Adrenal gland (tissue), 12 donors: ENCODE measurements around the gene VPS9D1. TPM values are rescaled to one million over a fixed set of nuclear protein-coding genes. Genes with fewer than 3 reads are reported as not detected.
A peak's percentile ranks its signal among the peaks of the same experiment; 100 is the strongest.

Source experiments
- DNase-seq, 7 donors: peaks; one replicate each; pipeline ENCODE4 v3.0.0-alpha.2; 2019 to 2020
- H3K27ac ChIP-seq, 5 donors: fragments of 200-600 bp; sonication (generic) in 4 of 5; 1 replicate in 3 of 5; 2 replicates in 2 of 5; pipeline versions ENCODE4 v1.5.1 to v1.8.0; 2016 to 2020; ENCODE audit warnings: mild to moderate bottlenecking in 1 of 5
- H3K27me3 ChIP-seq: fragments of 200-600 bp; 2 replicates; pipeline ENCODE4 v1.8.0; 2021
- H3K36me3 ChIP-seq, 2 donors: fragments of 200-600 bp; replicated peaks in 1 of 2; 1 replicate in 1 of 2; 2 replicates in 1 of 2; pipeline versions ENCODE4 v1.5.1 to v1.8.0; 2018 to 2022
- H3K4me1 ChIP-seq, 2 donors: fragments of 200-600 bp; replicated peaks in 1 of 2; 1 replicate in 1 of 2; 2 replicates in 1 of 2; pipeline versions ENCODE4 v1.5.1 to v1.8.0; 2018 to 2021
- H3K4me3 ChIP-seq, 4 donors: fragments of 200-600 bp; sonication (generic) in 3 of 4; one replicate each; pipeline ENCODE4 v1.5.1; 2016 to 2018
- H3K9me3 ChIP-seq, 3 donors: fragments of 200-600 bp; sonication (generic) in 1 of 3; replicated peaks in 1 of 3; 1 replicate in 2 of 3; 2 replicates in 1 of 3; pipeline versions ENCODE4 v1.5.1 to v1.8.0; 2016 to 2021
- POLR2A ChIP-seq, 2 donors: fragments of 450-650 bp; IDR thresholded peaks; one replicate each; pipeline ENCODE4 v1.6.1; 2017; ENCODE audit warnings: antibody characterized with exemption in 2 of 2, mild to moderate bottlenecking in 2 of 2, moderate library complexity in 1 of 2
- WGBS, 4 donors: extraction: QIAGEN DNeasy Blood & Tissue Kit in 2 of 4; methylation state at CpG; one replicate each; pipeline versions ENCODE4 v1.1.5 to v1.1.7; 2013 to 2017; 5-methylcytosine and 5-hydroxymethylcytosine counted together
- intact Hi-C, 2 donors: fragments of 100-400 bp; cut with DNase I; formaldehyde crosslinking; loops; one replicate each; pipeline versions ENCODE4 v1.14.1 to v1.15.0; 2022 to 2023
- polyA plus RNA-seq, 3 donors: library from polyadenylated mRNA; stranded (reverse); fragments of 200-250 nt in 2 of 3; fragments of 350-450 nt in 1 of 3; fragmentation: Illumina TruSeq in 1 of 3; extraction: RNeasy Lipid Tissue Mini Kit (QIAGEN cat#74804) in 1 of 3; gene quantifications; one replicate each; pipeline ENCODE4 v1.2.3, GENCODE V29; 2013 to 2014
- total RNA-seq, 9 donors: library from RNA; depleted of rRNA in 4 of 9; stranded (reverse); fragments of >200 nt in 4 of 9; fragments of 120-200 nt in 1 of 9; fragmentation: NEBNext Ultra II Directional in 1 of 9; extraction: Animal tissue kit (Norgen Biotek cat#: 25700) in 1 of 9; gene quantifications; one replicate each; pipeline versions ENCODE4 v1.1.0 to v1.2.4, GENCODE V29; 2013 to 2023
- TF ChIP-seq, protein P1 (sequence below), 6 experiments: fragments of 450-650 bp in 4 of 6; fragments of 200-600 bp in 2 of 6; sonication (generic) in 1 of 6; IDR thresholded peaks; 1 replicate in 5 of 6; 2 replicates in 1 of 6; pipeline versions ENCODE4 v1.5.1 to v1.8.0; 2016 to 2021; ENCODE audit warnings: antibody characterized with exemption in 6 of 6, mild to moderate bottlenecking in 2 of 6, moderate library complexity in 1 of 6
- donor health status: healthy with polysubstance abuse.
- donor health status: Bipolar disorder and iron deficiency.
- donor health status: DM: yes; HTN: yes; CAD: no.
- donor health status: DM: no; HTN: no; CAD: no.
- donor health status: DM: no; HTN: no; CAD: no.
- donor health status: DM: yes; HTN: yes; CAD: no.

The VPS9D1 gene
- total and polyA plus RNA-seq, 12 donors: 3.9 to 102 (median 23.2) TPM

DNA sequence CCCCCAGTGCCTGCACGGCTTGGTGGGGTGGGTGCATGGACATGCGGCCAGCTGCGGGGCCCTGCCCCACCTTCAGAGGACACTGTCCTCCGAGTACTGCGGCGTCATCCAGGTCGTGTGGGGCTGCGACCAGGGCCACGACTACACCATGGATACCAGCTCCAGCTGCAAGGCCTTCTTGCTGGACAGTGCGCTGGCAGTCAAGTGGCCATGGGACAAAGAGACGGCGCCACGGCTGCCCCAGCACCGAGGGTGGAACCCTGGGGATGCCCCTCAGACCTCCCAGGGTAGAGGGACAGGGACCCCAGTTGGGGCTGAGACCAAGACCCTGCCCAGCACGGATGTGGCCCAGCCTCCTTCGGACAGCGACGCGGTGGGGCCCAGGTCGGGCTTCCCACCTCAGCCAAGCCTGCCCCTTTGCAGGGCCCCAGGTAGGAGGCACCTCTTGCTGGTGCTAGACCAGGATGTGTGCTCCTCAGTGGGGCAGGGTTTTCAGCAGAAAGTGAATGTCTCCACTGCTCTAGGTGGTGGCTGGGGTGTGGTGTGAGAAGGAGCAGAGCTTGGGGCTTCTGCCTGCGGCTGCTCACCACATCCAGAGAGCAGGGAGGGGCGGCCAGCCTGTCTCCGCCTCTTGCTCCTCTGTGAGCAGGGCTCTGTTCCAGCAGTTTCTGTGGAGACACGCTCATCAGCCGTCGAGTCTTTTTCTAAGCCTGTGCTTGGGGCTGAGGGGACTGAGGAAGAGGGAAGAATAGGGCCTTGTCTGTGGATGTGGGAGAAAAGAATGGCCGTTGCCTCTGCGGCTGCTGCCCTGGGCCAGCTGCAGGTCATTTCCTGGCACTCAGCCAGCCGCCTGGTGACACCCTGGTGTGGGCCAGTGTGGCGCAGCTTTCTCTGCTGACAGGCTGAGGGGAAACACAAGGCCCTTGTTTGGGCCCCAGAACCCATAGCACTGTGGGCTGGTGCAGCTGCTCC, 2.9 kb upstream of the VPS9D1 start:
- Histone ChIP-seq H3K9me3 (no peaks in the 10 kb centered on the region), H3K36me3 (peaks cover 0 to 48% of the 10 kb centered on the region in 2 donors), H3K4me3 (no peak overlapping the region), H3K4me1 (peaks cover 26 to 46% of the 10 kb centered on the region in 2 donors), H3K27me3 (no peaks in the 10 kb centered on the region), H3K27ac (peak overlapping the region in 2 of 5 donors; percentile 97 to 99)
- 62 to 81% (median 70%) methylated on average over 2 to 30 of the region's 30 CpGs for WGBS, 4 donors
- peak in 2 of 7 donors; percentile 36 to 87 for DNase-seq
- no peak for TF ChIP-seq POLR2A (IDR thresholded peaks at IDR 0.05)
- TF ChIP-seq, protein P1, sequence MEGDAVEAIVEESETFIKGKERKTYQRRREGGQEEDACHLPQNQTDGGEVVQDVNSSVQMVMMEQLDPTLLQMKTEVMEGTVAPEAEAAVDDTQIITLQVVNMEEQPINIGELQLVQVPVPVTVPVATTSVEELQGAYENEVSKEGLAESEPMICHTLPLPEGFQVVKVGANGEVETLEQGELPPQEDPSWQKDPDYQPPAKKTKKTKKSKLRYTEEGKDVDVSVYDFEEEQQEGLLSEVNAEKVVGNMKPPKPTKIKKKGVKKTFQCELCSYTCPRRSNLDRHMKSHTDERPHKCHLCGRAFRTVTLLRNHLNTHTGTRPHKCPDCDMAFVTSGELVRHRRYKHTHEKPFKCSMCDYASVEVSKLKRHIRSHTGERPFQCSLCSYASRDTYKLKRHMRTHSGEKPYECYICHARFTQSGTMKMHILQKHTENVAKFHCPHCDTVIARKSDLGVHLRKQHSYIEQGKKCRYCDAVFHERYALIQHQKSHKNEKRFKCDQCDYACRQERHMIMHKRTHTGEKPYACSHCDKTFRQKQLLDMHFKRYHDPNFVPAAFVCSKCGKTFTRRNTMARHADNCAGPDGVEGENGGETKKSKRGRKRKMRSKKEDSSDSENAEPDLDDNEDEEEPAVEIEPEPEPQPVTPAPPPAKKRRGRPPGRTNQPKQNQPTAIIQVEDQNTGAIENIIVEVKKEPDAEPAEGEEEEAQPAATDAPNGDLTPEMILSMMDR (IDR thresholded peaks at IDR 0.05): no peak
- intact Hi-C loops: no loop called here

DNA sequence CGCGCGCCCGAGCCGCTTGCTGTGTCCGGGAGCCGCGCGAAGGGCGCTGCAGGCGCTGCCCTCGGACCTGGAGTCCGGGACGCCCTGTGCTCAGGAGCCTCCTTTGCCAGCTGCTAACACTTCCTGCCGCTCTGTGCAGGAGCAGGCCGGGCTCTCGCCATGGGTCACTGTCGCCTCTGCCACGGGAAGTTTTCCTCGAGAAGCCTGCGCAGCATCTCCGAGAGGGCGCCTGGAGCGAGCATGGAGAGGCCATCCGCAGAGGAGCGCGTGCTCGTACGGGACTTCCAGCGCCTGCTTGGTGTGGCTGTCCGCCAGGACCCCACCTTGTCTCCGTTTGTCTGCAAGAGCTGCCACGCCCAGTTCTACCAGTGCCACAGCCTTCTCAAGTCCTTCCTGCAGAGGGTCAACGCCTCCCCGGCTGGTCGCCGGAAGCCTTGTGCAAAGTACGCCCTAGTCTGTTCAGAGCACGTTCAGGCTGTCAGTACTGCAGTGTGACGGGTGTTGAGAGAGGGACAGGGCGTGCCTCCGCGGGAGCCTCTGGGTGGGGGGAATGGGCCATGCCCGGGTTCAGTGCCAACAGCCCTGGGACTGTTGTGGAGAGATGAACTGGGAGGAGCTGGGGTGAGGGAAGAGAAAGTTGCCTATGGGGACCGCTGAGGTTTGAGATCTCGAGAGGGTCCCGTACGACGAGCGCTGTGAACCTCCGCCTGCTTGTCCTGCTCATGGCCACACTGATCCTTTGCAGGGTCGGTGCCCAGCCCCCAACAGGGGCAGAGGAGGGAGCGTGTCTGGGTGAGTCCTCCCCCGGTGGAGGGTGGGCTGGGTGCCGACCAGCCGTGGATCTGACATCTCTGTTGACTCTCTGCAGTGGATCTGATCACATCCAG, 1.9 kb upstream of the VPS9D1 start:
- H3K36me3 ChIP-seq: peaks cover 0 to 42% of the 10 kb centered on the region in 2 donors
- no peaks in the 10 kb centered on the region for H3K9me3 ChIP-seq
- no peaks in the 10 kb centered on the region for H3K27me3 ChIP-seq
- intact Hi-C loops: no loop called here
- TF ChIP-seq POLR2A (IDR thresholded peaks at IDR 0.05): no peak
- TF ChIP-seq, protein P1 (IDR thresholded peaks at IDR 0.05): no peak
- peaks cover 26 to 46% of the 10 kb centered on the region in 2 donors for H3K4me1 ChIP-seq
- WGBS, 4 donors: 30 to 65% (median 36%) methylated on average over 21 to 56 of the region's 56 CpGs
- H3K4me3 ChIP-seq: peak overlapping the region in 2 of 4 donors; percentile 47 to 100
- peak overlapping the region; percentile 92 to 99 (median 96) for H3K27ac ChIP-seq
- peak in 5 of 7 donors; percentile 48 to 85 (median 68) for DNase-seq

DNA sequence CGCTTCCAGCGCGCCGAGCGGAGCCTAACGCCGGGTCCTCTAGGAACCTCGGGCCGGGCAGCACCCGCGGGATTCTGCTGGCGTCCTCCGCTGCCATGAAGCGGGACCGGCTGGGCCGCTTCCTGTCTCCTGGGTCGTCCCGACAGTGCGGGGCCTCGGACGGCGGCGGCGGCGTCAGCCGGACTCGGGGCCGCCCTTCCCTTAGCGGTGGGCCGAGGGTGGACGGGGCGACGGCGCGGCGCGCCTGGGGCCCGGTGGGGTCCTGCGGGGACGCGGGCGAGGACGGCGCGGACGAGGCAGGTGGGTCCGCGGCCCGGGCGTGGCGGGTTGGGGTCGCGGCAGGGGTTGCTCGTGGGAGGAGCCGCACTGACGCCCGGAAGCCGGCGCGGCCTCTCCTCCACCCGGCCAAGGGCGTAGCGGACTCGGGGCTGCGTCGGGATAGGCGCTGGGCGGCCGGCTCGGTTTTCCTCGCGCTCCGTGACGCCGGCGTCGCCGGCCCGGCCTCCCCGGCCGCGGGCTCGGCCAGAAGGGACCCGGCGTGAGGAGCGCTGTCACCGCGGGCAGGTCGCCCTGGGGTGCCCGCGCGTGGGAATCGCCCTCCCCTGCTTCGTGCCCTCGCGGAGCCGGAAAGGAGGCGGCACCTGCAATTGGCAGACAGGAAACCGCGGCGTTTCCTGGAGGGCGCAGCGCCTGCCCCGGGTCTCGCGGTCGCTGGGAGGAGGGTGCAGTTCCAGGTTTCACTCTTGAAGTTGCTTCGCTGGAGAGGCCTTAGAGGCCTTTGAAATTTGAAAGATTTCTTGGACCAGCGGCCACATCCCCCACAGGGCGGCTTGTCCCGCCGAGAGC, 1.1 kb upstream of the VPS9D1 start:
- no peaks in the 10 kb centered on the region for H3K27me3 ChIP-seq
- peak overlapping the region; percentile 47 to 100 (median 70) for H3K4me3 ChIP-seq
- intact Hi-C loops: no loop called here
- H3K27ac ChIP-seq: peak overlapping the region; percentile 92 to 99 (median 96)
- peaks cover 26 to 46% of the 10 kb centered on the region in 2 donors for H3K4me1 ChIP-seq
- WGBS, 4 donors: 0% methylated on average over 11 to 112 of the region's 112 CpGs; no CpG with 5 or more reads in 1 of the 4 donors
- peaks cover 0 to 33% of the 10 kb centered on the region in 2 donors for H3K36me3 ChIP-seq
- TF ChIP-seq POLR2A (IDR thresholded peaks at IDR 0.05): peak; percentile 38 to 62
- TF ChIP-seq, protein P1 (IDR thresholded peaks at IDR 0.05): no peak
- no peaks in the 10 kb centered on the region for H3K9me3 ChIP-seq
- DNase-seq: peak; percentile 61 to 82 (median 71)
